HG03457 (cell line): ENCODE results near the gene AGPAT2.

Experiments used
- ATAC-seq: cut with Tn5 transposase; IDR thresholded peaks from one replicate; pipeline ENCODE4 v1.9.1; 2021; ENCODE audit warnings: moderate number of reproducible peaks; ENCODE audit not compliant: unreplicated experiment

The AGPAT2 gene

GRCh38 chr9:136690104-136690805 lies 3.0 kb upstream of the AGPAT2 start:
- no peak for ATAC-seq

- no peak for ATAC-seq
Observed at GRCh38 chr9:136689108-136689460, 1.8 kb upstream of the AGPAT2 start.

DNA sequence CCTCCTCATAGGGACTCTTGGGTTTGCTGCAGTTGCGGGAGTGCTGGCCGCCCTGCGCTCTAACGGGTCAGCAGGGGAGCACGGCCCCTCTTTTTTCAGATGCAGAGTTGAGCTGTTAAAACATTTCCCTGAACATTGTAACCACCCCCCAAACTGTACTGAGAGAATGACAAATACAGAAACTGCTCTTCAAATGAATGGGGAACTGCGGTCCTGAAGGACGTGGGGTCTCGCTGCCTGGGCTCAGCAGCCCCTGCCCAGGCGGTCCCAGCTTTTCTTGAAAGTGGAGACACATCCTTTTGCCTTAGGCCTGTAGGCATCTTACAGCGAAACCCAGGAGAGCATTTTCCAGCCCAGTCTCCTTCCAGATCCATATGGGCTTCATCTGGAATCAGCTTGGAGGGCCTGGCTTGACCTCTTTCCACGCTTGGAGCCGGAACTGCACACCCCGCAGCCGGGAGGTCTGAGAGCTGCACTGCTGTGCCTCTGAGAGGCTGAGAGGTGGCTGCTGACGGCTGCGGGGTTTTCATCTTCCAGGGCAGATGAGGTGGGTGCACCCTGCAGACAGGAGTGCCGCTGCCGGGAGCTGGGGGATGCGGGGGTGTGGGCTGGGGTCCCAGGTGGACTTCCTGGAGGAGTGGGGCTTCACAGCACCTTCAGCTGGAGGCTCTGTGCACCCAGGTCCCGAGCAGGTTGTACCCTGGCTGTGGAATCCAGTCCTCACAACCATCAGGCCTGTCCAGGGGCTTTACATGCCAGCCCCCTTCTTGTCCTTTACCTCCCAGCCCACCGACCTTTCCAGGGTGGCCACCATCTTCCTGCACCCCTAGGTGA lies 1.2 kb upstream of the AGPAT2 start:
- no peak for ATAC-seq

- ATAC-seq, result no peak
Observed at GRCh38 chr9:136687721-136688223, 515 bp upstream of the AGPAT2 start.

GRCh38 chr9:136686534-136686793 lies 793 bp downstream of the AGPAT2 start:
- no peak for ATAC-seq

DNA sequence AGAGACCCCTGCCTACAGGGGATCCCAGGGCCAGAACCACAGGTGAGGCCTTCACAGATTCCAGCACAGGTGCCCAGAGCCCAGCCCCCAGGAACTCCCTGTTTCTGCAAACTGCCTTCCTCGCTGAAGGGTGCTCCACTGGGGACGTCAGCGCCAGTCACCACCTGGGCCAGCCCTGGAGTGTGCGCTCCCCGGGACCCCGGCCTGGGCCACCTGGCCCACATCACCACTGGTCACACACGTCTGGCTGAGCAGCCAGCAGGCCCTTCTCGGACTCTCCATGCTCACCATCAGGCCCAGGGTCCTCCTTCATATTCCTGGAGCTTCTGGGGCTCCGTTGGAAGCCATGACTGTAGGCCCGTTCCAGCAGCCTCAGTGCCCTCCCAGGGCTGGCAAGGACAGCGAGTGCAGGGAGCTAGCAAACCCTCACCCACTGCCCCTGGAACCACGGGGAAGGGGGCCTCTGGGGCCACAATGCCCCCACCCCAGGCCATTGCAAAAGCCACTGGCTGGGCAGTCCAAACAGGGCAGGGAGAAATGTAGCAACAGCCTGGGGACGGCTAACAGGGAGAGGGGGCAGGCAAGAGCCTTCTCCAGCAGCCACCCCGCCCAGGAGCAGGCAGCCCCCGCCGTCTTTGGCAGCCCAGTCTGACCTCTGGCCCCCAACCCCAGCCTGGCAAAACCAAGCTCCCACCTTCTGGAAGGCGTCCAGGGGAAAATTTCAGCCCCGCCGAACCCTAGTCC lies 1.3 kb downstream of the AGPAT2 start:
- no peak for ATAC-seq

DNA sequence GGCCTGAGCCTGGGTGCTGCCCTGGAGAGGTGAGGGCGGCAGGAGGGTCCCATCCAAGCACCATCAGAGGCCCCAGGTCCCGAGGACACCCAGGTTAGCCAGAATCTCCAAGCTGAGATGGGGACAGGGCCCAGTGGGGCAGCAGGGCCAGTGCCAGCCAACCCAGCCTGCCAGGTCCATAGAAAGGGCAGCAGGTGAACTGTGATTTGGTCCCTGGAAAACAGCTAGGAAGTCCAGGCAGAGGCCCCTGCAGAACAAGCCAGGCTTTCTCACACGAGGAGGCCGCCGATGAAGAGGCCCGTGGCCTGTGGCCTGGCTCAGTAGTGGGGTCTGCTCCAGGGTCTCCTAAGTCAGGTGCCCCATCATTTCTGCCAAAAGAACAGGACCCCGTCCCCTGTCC lies 2.0 kb downstream of the AGPAT2 start:
- no peak for ATAC-seq

- no peak for ATAC-seq
Observed at GRCh38 chr9:136684799-136685198, 2.5 kb downstream of the AGPAT2 start.

DNA sequence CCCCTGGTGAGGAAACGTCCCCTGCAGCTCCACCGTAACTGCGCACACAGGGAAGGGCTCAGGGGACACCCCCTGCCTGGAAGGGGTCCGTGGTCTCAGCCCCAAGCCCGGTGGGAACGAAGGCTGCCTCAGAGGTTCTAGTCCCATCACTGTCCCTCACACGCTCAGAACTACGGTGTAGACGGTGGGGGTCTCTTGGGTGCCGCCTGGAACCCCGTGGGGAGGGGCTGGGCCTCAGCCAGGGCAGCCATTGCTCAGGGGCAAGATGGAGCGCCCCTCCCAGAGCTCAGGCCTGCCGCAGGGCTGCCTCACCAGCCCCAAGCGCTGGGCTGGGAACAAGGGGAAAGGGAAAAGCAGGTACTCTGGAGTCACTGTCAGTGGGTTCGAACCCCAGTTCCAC lies 2.9 kb downstream of the AGPAT2 start:
- no peak for ATAC-seq

DNA sequence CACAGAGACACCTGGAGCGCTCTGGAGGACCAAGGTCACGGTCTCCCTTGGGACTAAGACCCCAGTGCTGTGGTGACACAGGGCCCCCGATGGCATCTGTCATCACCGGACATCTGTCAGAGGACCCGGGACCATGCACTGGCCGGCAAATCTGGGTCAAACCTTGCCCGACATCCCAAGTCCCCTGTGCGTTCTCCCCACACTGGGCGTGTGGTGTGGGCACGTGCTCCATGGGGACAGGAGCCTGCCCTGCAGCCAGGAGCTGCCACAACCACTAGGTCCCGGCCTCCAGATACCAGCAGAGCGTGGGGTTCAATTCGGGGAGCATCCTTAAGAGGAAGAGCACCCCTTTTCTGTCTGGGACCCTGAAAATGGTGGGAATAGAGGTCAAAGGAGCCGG lies 3.5 kb downstream of the AGPAT2 start:
- no peak for ATAC-seq

GRCh38 chr9:136683173-136683745 lies 4.0 kb downstream of the AGPAT2 start:
- no peak for ATAC-seq

DNA sequence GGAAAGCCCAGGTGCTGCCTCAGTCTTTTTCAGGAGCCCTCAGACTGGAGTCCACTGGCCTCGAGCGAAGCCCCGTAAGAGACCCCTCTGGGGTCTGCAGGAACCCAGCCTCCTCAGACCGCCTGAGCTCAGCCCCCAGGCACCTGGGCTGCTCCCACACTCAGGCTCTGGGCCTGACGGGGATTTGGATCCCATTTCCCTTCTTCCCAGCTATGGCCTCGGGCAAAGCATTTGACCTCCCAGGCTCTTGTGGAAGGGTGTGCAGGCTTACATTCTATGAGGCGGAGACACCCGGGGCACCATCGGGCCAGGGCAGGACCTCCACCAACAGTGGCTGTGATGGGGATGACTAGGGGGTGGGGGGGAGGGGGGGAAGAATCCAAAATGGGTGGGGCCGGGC lies 4.5 kb downstream of the AGPAT2 start:
- no peak for ATAC-seq

- no peak for ATAC-seq
Observed at GRCh38 chr9:136681945-136682699, 5.1 kb downstream of the AGPAT2 start.

GRCh38 chr9:136681029-136681428 lies 6.2 kb downstream of the AGPAT2 start:
- no peak for ATAC-seq

DNA sequence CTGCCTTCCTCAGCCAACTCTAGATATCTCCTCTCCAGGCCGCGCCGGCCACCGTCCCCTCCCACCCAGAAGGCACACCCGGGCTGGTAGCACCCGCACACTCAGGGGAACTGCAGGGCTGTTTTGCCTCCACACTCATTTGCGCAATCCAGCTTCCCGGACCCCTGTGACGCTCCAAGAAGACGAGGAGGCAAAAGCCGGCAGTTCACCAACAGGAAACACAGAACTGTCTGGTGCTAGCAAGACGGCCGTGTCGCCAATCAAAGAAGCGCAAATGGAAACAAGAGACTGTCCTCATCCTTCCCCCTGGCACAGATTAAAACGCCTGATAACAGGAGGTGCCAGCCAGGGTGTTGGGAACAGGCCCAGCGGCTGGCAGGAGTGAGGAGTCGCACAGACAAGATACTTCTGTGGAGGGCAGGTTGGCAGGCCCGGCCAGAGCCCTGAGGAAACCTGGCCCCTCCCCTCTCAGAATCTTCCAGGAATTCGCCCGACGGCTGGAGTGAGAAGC lies 7.8 kb downstream of the AGPAT2 start:
- no peak for ATAC-seq

DNA sequence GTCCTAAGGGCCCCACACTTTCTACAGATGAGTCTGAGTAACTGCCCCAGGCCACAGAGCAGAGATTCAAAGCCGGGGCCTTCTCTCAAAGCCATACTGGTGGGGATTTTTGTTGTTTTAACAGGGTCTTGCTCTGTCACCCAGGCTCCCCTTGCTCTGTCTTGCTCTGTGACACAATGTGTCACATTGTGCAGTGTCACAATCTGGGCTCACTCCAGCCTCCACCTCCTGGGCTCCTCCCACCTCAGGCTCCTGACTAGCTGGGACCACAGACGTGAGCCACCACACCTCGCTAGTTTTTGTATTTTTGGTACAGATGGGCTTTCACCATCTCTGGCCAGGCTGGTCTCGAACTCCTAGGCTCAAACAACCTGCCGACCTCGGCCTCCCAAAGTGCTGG lies 8.6 kb downstream of the AGPAT2 start:
- ATAC-seq, result no peak

DNA sequence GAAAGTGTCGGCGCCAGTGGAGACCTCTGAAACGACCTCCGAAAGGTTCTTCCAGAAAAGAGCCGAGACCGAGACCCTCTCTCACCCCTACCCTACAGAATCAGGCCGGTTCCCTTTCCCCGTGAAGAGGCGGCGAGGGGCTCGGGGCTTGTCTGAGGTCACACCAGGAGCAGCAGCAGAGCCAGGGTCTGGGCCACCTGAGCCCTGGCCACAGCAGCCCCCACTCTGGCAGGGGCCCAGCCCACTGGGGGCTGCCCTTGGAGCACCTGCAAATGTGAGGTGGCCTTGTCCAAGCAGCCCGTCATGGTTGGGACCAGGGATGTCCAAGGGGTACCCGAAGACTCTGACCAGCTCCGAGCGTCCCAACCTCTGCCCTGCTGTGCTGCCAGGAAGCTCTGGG lies 9.2 kb downstream of the AGPAT2 start:
- no peak for ATAC-seq

DNA sequence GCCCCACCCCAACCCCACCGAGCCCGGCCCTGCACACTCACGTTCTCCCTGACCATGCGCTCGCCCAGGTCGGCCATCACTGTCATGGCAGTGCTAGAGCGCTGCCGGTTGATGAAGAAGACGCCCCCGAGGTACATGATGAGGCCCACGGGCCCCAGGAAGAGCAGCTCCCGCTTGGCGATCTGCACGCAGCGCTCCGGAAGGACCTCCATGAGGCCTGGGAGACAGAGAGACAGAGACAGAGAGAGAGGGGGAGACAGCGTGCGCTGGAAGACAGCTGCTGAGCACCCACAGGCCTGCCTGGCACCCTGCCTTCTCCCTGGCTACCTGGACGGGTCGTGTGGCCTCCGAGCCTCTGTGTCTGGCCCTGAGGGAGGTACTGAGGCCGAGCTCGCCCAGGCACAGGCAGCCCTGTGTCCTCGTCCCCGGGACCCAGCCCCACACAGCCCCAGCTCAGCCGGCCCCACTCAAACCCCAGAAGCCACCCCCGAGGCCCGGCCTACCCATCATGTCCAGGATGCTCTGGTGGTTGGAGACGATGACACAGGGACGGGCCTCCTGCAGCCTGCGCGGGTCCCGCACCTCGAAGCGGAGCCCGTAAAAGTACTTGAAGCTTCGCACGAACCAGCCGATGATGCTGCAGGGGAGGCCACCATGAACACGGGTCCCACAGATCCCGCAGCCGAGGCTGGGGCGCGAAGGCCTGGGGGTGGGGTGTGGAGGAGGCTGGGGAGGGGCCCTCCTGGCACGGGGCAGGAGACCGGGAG lies 10.2 kb downstream of the AGPAT2 start:
- no peak for ATAC-seq

DNA sequence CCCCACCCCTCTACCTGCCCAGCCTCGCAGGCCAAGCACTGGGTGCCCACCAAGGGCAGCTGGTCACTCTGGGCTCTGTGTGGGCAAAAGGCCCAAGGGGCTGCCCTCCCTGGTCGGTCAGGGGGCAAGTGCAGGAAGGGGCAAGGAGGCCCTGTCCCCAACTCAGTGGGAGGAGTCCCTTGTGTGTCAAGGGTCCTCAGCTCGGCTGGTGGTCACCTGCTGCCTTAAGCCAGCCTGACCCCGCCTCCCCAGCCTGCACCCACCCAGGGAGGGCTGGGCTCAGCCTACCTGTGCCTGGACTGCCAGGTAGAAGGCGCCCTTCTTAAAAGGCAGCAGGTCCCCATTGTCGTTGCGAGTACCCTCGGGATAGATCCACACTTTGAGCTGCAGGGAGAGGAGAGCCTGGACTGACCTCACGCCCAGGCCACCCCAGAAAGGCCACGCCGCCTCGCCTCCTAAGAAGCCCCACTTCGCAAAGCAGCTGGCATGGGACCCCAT lies 10.9 kb downstream of the AGPAT2 start:
- ATAC-seq, result no peak
